ENCODE data around the gene TKTL1.
"Not testable (repeated sequence)": the region's sequence is repeated elsewhere in the genome, so short reads cannot be mapped to it uniquely, and the experiment has no call there.

Gene TKTL1

DNA sequence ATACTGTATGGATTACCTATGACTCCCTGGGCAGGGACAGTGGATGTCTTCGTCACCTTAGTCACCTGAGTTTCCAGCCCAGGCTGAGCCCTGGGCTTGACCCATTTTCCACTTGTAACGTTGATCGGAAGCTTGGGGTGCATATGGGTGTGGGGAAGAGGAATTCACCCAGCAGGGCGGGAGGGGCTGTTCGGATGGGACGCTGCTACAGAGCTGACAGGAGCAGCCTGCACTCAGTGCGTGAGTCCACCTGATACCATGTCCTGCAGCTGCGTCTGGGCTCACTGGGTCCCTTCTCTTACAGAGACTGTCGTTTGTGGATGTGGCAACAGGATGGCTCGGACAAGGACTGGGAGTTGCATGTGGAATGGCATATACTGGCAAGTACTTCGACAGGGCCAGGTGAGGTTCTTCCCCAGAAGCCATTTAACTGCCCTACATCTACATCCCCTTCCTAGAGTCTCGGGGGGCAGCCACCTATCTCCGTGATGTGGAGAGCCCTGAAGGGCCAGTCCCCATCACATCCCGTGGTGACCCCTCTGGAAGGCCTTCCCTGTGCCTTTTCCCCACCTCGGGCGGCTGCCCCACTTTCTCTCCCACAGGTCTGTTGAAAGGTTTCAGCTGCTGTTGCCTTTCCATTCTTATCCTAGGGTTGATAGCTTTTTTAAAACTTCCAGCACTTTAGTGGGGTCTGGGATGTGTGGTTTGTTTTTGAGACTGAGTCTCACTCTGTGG lies 13.6 kb downstream of the TKTL1 start:
- DNase-seq = no peak

DNA sequence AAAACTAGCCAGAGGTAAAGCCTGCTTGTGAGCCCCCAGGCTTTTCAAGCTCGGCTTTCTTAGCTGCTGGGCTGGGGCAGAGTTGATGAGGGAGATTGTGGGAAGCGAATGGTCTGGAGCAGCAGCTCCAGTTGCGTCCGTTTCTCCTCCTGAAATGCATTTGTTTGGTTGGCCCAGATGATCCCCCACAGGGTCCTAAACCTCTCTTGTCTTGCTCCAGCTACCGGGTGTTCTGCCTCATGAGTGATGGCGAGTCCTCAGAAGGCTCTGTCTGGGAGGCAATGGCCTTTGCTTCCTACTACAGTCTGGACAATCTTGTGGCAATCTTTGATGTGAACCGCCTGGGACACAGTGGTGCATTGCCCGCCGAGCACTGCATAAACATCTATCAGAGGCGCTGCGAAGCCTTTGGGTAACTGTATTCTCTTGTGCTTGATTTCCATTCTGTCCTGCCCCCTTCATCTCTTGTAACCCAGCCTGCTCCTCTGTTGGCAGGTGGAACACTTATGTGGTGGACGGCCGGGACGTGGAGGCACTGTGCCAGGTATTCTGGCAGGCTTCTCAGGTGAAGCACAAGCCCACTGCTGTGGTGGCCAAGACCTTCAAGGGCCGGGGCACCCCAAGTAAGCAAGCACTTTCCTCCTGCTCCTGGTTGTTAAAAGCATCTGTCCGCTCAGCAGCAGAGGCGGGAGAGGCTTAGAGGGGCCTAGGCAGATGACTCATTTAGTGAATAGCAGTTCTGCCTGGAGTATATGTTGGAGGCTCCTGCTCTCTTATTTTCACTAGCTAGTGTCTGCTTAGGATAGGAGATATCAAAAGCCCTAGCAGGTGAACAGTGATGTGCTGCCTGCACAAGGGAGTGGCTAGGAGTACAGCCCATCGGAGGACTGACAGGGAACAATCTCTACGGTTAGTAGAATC lies 15.3 kb downstream of the TKTL1 start:
- no peak for DNase-seq

DNA sequence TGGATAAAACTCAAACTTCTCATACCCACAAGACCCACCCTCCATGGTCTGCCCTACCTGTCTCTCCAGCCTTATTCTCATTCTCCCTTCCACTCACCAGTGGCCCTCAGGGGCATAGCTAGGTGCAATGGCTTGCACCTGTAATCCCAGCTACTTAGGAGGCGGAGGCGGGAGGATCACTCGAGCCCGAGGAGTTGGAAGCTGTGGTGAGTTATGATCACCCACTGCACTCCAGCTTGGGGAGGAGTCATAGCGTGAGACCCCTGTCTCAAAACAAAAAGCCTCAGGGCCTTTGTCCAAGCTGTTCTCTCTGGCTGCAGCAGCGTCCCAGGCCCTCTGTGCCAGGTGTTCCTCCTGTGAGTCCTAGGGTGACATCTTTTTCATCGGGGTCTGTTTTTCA lies 16.5 kb downstream of the TKTL1 start:
- DNase-seq = no peak

DNA sequence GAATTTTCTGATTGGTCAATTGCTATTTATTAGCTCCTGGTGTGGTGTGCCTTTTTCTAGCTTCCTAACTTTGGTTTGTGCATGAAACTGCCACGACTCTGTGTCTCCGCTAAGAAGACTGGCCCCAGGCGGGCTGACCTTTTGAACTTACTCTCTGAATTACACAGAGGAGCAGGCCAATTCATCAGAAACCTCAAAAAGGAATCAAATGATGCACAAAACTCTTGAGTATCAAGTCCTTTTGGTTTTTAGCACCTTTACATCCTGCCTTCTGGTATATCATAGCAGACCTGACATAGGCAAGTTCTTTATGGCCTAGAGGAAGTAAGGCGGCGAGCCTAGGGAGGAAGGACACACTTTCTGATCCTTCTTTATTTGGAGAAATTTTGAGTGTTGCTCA lies 17.6 kb downstream of the TKTL1 start:
- DNase-seq = no peak

DNA sequence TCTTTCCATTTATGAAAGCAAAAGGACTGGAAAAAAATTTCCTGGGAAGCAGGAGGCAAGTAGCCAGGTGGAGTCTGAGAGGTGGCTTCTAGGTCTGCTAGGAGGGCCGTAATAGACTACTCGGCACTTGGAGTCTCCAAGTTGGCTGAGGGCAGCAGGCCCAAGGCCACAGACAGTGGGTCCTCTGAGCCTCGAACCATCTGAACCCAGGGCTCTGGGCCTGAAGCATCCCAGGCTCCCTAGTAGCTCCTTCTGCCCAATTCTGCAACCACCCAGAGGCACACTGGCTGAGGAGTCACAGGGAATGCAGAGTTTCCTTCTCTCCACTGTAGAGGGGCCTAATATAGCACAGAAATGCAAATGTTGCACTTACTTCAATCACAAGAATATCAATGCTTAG lies 19.8 kb downstream of the TKTL1 start:
- DNase-seq = no peak

DNA sequence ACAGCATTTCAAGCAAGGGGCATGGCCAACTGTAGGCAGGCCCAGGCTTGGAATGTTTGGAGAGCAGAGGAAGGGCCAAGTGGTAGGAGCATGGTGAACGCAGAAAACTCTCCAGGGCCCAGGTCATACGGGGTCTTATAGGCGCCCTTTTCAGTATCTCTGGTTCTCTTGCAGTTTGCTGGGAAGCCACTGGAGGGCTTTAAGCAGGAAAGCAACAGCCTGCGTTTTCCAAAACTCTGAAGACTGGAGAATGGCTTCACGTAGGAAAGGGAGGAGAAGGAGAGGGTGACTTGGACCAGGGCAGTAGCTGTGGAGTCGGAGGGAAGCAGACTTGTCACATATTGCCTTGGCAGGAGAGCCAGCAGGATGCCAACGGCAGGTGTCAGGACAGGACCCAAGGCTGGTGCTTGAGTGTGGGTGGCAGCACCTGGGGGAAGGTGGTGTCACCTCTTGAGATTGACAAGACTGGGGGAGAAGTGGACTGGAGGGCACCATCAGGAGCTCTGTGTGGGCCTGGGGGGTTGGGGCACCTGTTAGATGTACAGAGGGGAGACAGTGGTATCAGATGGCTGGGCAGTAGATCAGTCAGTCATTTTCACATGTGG lies 21.9 kb downstream of the TKTL1 start:
- DNase-seq = no peak

DNA sequence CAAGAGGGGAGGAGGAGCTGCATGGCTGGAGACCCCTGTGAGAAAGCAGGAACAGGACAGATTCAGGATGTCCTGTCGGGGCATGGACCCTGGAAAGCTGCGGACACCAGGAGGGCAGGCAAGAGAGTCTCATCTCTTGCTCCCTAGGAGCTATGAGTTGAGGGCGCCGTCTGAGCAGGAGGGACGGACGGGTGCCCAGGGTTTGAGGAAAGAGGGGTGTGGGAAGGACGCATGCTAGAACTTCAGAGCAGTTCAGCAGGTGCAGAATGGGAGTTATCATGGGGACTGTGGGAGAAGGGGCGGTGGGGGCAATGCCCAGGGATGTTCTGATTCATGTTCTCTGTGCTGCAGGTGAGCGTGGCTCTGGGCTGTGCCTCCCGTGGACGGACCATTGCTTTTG lies 24.8 kb downstream of the TKTL1 start:
- DNase-seq = no peak

DNA sequence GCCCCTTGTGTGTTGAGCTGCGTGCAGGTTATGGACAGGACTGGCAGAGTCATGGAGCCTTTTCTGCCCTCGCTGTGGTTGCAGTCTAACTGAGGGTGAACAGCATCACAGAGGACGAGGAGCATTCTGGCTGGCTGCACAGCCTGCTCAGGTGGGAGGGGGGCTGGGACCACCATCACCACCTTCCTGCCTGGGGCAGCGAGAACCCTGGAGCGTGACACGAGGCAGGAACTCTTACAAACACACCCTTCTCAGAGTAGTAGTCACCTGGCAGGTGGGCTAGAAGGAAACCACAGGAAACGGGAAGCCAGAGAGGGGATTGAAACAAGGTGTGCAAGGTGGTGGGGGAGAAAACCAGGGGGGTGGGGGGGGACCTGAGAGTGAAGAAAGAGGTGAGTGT lies 25.6 kb downstream of the TKTL1 start:
- DNase-seq = no peak

DNA sequence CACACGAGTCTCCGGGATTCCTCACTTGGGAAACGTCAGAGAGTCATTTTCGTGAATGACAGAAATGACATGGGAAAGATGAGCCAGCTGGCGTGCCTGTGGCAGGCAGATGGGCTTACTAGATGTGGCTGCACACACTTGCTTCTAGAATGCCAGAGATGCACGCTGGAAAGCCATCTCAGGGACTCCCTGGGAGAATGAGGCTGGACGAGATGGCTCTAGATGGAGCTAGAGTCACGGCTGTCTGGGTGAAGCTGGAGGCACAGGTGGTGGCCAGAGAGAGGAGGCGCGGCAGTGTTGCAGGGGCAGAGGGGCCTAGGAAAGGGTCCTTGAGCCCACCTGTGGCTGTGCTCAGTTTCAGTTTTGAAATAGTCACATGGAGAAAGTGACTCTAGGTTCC lies 26.0 kb downstream of the TKTL1 start:
- no peak for DNase-seq

DNA sequence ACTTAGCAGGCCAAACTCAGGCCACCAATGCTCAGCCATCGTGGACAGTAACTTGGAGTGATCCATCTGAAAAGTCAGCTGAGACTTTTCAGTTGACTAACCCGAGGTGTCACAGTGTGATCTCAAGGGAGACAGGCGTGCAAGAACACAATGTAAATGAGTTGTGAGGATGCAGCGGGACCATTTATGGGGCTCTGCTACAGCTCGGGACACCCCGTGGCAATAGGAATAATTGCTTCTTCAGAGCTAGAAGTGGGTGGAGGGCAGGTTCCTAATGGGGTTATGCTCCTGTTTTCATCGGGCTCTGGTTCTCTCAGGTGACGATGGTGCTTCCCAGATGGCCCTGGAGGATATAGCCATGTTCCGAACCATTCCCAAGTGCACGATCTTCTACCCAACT lies 27.3 kb downstream of the TKTL1 start:
- no peak for DNase-seq

DNA sequence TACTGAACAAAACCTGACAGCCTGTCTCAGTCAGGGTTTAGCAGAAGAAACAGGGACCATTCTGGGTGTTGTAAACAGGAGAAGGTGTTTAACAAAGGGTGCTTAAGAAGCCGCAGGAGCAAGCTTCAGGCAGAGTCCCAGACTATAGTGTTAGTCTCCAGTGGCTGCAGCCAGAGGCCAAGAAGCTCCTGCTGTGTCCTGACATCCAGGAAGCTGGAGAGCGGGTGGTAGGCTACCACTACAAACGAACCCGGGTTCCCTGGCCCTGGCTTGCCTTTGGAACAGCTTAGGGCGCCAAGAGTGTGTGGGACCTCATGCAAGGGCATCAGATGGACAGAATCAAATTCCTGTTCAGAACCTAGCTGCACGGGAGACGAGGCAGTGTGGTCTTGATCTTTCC lies 27.9 kb downstream of the TKTL1 start:
- no peak for DNase-seq

DNA sequence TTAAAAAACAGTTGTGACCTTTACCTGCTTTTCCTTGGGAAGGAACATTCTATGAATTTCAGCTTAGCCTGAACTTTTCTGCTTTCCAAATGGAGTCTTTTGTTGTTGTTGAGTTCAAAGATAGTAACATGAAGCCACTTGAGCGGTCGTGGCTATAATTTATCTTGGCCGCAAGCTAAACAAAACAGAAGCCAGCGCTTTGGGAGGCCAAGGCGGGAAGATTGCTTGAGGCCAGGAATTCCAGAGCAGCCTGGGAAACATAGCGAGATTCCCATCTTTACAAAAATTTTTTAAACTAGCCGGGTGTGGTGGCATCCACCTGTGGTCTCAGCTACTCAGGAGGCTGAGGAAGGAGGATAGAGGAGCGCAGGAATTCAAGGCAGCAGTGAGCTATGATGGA lies 29.9 kb downstream of the TKTL1 start:
- DNase-seq = no peak

DNA sequence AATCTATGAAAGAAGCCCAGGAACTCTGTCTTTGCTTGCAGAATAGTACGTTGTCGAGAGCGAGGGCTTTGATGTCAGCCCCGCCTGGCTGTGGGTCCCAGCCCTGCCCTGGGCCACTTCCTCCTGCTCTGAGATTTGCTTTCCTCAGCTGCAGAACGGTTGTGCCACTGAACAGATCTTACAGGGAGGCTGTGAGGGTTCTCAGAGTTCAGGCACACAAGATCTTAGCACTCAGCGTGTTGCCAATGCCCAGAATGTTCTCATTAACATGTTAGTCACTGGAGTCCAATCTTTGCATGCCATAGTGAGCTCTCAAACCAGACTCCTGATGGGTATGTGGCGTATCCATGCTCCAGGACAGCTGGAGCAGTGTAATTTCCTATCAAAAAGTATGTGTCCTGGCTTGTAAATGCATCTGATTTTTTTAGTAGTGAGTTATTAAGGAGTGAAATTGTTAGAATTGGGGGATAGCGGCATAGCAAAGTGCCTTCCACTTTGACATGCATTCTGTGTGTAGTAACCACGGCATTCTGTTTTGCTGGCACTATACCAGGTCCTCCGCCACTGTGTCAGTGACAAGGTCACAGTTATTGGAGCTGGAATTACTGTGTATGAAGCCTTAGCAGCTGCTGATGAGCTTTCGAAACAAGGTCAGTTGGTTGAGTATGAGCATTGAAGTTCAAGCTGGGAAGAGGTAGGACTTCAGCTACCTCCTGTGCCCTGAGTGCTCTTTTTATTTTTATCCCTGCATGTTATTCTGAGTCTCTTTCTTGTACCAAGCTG lies 31.6 kb downstream of the TKTL1 start:
- no peak for DNase-seq

DNA sequence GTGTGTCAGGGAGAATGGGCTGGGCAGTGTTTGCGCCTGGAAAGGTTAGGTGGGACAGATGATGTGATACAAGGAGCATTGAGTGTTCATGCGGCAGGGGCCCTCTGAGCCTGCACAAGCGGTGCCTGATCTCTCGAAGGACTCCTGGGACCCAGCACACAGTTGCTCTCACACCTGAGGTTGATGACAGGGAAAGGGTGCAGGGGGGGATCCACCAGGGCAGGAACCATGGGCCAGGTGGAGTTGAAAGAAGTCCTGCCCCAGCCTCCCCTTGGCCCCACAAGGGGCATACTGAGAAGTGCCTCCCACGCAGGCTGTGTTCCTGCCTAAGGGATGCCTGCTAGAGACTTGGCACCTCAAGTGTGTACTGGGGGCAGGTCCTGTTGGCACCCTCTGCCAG lies 33.1 kb downstream of the TKTL1 start:
- DNase-seq = no peak

DNA sequence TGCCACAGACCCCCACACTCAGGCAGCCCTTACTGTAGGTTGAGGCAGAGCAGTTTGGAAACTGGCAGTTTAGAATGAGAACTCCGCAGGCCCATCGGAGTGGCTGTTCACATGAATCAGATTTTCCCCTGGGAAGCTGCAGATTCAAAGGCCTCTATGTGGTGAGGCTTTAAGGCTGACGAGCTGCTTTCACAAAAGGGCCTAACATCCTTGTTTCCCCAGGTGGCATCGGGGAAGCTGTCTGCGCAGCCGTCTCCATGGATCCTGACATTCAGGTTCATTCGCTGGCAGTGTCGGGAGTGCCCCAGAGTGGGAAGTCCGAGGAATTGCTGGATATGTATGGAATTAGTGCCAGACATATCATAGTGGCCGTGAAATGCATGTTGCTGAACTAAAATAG lies 33.7 kb downstream of the TKTL1 start:
- DNase-seq = no peak

DNA sequence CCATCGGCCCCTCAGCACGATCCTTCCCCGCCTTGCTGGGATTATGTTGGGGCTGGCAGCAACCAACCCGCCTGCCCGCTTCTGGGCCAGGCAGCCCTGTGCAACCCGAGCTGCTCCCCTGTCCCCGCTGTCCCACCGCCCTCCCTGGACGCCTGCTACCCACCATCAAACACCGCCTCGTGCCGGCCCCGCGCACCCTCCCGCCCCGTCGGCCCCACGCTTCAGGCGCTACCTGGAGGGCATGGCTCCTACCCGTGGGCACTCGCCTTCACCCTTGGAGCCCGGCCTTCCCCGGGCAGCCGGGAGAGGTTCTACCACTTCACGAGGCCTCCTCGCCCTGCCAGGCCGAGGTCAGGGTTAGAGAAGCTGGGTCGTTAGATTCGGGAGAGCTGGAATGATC lies 37.0 kb downstream of the TKTL1 start:
- no peak for DNase-seq

DNA sequence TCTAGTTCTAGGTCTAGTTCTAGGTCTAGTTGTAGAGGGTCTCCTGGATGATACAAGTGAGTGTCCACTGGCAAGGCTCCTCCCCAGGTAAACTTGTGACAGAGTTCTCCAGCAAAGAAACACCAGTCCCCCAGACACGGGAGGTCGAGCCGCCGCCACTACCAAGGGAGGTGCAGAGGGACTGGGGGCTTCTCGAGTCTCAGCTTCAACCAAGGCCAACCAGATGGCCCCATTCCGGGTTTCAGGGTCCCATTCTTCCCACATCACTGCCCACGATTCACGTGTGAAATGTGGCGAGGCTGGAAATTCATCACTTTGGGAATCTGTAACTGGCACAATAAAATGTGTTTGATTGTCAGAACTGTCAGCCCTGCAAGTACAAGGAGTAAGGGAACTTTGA lies 37.5 kb downstream of the TKTL1 start:
- DNase-seq = no peak

DNA sequence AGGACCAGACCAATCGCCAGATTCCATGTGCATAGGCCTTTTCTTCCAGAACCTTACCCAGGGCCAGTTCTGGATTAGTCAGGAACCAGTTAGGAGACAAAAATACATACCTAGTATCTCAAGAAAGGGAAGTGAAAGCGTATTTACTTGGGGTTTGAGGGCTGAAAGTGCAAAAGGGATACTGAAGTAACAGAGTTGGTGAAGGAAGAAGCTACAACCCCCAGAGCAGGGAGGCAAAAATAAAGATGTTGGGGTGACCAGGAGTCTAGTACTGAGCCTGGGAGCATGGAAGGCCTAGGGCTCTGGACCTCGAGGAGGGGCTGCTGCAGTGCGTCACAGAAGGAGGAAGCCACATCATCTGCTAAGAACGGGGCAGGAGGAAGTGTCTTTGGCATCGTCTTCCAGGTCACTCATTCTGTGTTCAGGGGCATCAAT lies 38.3 kb downstream of the TKTL1 start:
- DNase-seq = no peak

DNA sequence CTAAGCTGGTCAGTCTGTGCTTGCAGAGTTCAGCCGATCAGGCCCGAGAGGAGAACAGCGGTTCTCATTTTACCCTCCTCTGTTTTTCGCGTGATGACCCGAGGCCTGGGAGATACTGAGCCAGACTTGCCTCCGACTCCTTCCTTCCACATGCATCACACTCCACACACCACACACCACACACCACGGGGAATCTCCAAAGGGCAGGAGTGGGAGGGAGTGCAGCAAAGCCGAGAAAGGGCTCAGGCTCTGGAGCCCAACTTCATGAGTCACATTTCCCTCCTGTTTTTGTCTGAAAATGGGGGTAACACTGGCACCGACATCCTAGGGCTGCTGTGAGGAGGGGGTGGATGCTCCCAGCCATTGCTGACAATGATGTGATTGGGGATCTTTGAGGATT lies 38.9 kb downstream of the TKTL1 start:
- no peak for DNase-seq

DNA sequence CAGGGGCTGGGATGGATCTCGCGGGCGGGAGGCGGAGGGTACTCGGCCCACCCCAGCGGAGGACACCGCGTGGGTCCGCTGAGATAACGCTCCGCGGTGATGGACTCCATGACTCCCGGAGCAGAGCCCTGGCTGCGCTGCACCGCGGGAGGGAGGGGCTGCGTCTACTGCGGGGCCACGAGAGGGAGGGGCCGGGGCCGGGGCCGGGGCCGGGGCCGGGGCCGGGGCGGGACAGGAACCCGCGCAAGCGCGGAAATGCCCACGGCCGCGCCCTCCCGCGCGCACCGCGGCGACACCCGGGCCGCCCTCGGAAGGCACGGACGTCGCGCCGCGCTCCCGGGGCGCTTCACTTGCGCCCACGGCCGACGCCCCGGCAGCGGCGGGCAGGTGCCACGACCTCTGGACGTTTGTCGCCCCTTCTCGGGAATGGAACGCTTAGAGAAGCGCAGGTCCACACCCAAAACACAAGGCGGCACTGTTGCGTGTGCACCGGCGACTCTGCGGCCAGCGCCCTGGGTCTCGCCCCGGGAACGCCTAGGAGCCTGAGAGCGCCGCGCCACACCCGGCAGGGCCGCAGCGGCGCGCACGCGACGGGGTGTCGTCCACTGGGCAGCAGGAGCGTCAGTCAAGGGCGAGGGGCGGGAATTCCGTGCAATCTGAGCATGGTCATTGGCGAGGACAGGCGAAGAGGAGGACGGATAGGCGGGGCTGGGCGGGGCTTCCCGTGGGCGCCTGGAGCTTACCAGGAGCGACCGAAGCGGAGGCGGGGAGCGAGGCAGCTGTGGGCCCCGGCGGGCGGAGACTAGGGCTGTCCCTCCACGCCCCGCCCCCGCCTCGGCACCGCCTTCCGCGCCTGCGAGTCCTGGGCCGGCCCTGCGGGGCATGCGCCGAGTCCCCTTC lies 46.1 kb downstream of the TKTL1 start:
- not testable (repeated sequence) for DNase-seq

DNA sequence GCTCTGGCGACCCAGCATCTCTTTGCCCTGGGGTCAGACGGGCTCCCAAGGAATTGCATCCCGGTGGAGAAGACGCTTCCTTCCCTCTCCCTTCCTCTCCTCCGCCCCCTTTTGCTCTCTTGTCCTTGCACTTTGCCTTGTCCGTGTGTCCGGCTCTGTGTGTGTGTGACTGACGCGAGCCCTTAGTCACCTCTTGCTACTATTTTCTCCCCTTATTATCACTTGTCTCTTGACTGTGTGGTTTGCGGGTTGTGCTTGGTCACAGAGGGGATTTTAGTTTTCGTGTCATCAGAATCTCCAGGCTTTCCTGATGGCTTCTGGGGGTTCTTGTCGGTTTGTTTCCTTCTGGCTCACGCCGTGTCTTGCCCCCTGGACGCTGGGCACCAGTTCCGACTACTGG lies 47.5 kb downstream of the TKTL1 start:
- not testable (repeated sequence) for DNase-seq

DNA sequence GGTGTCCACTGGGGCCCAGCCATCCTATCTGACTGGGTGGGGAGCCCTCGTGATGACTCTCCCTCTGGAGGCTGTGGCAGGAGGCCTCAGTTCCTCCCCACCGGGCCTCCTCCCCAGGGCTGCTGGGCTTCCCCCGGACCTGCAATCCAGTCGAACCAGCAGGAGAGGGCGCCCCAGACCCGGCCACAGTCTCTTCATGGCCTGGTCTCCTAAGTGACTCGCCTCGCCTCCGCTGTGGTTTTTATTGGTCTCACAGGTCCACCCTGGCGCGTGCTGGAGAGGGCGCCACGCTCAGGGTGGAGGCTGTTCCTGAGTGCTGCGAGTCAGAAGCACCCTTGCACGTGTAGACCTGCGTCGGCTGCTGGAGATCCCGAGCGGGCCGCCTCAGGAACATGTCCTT lies 48.0 kb downstream of the TKTL1 start:
- not testable (repeated sequence) for DNase-seq
